ENCODE measurements around the gene TBC1D4. TPM values are rescaled to one million over a fixed set of nuclear protein-coding genes. Genes with fewer than 3 reads are reported as not detected.

The TBC1D4 gene
- total RNA-seq, 1 donor from 2014 or later, result 5.3 TPM

DNA sequence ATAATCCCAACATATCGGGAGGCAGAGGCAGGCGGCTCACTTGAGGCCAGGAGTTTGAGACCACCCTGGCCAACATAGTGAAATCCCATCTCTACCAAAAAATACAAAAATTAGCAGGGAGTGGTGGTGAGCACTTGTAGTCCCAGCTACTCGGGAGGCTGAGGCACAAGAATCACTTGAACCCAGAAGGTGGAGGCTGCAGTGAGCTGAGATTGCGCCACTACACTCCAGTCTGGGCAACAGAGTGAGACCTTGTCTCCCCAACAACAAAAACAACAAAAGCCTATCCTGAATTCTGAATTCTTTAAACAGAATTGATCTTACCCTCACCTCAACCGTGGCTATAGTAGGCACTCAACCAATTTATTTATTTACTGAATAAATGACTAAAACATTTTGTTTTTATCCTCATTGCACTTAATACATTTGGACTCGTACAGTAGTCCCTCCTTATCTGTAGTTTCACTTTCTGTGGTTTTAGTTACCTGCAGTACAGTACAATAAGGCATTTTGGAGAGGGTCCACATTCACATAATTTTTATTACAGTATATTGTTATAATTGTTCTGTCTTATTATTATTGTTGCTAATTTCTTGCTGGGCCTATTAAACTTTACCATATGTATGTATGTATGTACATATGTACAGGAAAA lies 98.8 kb downstream of the TBC1D4 start:
- TF ChIP-seq, protein P1, sequence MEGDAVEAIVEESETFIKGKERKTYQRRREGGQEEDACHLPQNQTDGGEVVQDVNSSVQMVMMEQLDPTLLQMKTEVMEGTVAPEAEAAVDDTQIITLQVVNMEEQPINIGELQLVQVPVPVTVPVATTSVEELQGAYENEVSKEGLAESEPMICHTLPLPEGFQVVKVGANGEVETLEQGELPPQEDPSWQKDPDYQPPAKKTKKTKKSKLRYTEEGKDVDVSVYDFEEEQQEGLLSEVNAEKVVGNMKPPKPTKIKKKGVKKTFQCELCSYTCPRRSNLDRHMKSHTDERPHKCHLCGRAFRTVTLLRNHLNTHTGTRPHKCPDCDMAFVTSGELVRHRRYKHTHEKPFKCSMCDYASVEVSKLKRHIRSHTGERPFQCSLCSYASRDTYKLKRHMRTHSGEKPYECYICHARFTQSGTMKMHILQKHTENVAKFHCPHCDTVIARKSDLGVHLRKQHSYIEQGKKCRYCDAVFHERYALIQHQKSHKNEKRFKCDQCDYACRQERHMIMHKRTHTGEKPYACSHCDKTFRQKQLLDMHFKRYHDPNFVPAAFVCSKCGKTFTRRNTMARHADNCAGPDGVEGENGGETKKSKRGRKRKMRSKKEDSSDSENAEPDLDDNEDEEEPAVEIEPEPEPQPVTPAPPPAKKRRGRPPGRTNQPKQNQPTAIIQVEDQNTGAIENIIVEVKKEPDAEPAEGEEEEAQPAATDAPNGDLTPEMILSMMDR (IDR thresholded peaks at IDR 0.05), result no peak
- no peaks in the 10 kb centered on the region for H3K4me1 Mint-ChIP-seq (ENCODE audit: unreplicated experiment)
- no peaks in the 10 kb centered on the region for H3K27me3 Mint-ChIP-seq (ENCODE audit: unreplicated experiment)
- H3K27ac Mint-ChIP-seq (ENCODE audit: unreplicated experiment), result no peak overlapping the region
- no peak for DNase-seq (ENCODE audit: extremely low spot score, unreplicated experiment)
- H3K9me3 Mint-ChIP-seq (ENCODE audit: unreplicated experiment), result no peaks in the 10 kb centered on the region
- no peak overlapping the region for H3K4me3 Mint-ChIP-seq (ENCODE audit: unreplicated experiment)
- H3K36me3 Mint-ChIP-seq (ENCODE audit: unreplicated experiment), result no peaks in the 10 kb centered on the region

DNA sequence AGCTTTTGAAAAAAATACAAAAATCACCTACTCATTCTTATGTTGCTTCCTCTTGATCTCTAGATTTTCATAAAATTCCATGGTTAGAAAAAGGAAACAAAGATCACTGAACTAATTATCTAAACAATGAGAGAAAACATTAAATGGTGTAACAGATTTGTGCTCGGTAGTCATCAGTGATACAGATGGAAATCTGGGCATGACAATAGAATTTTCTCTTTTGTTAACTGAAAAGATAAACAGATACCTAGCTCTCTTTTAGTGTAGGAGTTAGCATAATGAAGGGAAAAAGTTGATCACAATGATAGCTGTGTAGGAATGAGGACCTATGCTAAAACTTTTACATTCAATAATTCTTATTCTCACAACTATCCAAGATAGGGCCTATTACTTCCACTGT lies 103.7 kb downstream of the TBC1D4 start:
- H3K27ac Mint-ChIP-seq (ENCODE audit: unreplicated experiment), result no peak overlapping the region
- peaks cover 3% of the 10 kb centered on the region for H3K36me3 Mint-ChIP-seq (ENCODE audit: unreplicated experiment)
- no peak for DNase-seq (ENCODE audit: extremely low spot score, unreplicated experiment)
- no peak overlapping the region for H3K4me3 Mint-ChIP-seq (ENCODE audit: unreplicated experiment)
- no peaks in the 10 kb centered on the region for H3K9me3 Mint-ChIP-seq (ENCODE audit: unreplicated experiment)
- H3K4me1 Mint-ChIP-seq (ENCODE audit: unreplicated experiment), result peaks cover 3% of the 10 kb centered on the region
- no peaks in the 10 kb centered on the region for H3K27me3 Mint-ChIP-seq (ENCODE audit: unreplicated experiment)
- TF ChIP-seq, protein P1 (IDR thresholded peaks at IDR 0.05), result no peak

DNA sequence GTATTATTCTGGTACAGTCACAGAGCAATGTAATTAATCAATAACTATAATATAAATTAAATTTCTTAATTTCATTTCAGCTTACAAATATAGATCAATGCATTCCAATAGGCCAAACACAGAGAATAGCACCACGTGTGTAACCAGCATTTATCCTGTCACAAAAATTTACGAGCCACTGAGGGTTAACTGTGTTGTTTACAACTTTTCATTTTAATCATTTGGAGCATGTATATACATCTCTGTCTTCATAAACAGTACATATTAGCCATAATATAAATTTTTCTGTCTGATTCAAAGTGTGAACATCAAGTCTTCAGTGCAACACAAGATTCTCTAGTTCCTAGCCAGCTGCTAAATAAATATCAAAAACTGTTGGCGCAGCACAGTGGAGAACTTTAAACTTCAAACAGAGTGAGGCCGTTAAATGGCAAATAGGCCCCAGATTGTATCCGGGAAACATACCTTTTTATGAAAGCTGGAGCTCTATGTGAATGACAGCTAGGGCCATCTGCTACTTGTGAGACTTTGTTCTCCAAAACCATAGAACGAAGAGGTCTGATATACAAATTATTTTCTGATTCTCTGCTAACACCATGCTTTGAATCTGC lies 105.1 kb downstream of the TBC1D4 start:
- Mint-ChIP-seq H3K27ac (ENCODE audit: unreplicated experiment) (no peak overlapping the region), H3K4me1 (ENCODE audit: unreplicated experiment) (peaks cover 3% of the 10 kb centered on the region), H3K9me3 (ENCODE audit: unreplicated experiment) (no peaks in the 10 kb centered on the region), H3K36me3 (ENCODE audit: unreplicated experiment) (peaks cover 3% of the 10 kb centered on the region), H3K4me3 (ENCODE audit: unreplicated experiment) (no peak overlapping the region), H3K27me3 (ENCODE audit: unreplicated experiment) (no peaks in the 10 kb centered on the region)
- no peak for DNase-seq (ENCODE audit: extremely low spot score, unreplicated experiment)
- TF ChIP-seq, protein P1 (IDR thresholded peaks at IDR 0.05), result no peak

DNA sequence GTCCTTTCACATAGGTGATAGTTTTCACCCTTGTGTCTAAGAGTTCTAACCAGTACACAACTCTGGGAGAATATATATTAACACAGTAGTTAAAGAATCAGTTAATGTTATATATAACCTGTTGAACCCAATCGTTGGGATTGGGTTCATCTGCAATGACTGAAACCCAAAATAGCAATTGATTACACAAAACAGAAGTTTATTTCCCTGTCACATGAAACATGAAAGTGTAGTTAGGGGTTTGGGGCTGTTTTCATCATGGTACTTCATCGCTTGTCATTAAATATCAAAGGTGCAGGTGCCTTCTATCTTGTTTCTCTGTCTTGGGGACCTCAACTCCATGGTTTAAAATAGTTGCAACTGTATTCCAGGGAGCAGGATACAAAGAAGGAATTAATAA lies 106.6 kb downstream of the TBC1D4 start:
- H3K4me3 Mint-ChIP-seq (ENCODE audit: unreplicated experiment), result no peak overlapping the region
- no peaks in the 10 kb centered on the region for H3K9me3 Mint-ChIP-seq (ENCODE audit: unreplicated experiment)
- H3K4me1 Mint-ChIP-seq (ENCODE audit: unreplicated experiment), result peaks cover 3% of the 10 kb centered on the region
- H3K27me3 Mint-ChIP-seq (ENCODE audit: unreplicated experiment), result no peaks in the 10 kb centered on the region
- TF ChIP-seq, protein P1 (IDR thresholded peaks at IDR 0.05), result no peak
- DNase-seq (ENCODE audit: extremely low spot score, unreplicated experiment), result no peak
- H3K36me3 Mint-ChIP-seq (ENCODE audit: unreplicated experiment), result peaks cover 3% of the 10 kb centered on the region
- H3K27ac Mint-ChIP-seq (ENCODE audit: unreplicated experiment), result no peak overlapping the region

DNA sequence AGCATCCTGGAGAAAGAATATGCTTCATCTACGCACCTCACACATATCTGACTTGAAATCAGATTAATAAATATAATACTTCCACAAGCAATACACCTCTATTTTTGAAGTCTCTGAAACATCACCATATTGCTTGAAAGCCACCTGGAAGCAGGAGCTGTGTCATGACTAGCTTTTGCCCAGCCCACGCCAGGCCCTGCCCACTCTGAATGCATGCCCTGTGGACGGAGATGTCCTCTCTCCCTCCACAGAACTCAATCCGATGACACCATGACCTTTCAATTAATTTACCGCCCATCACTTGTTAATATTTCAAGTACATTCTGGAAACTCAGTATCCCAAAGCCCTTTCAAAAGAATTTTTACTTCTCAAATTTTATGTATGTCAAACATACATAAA lies 108.0 kb downstream of the TBC1D4 start:
- H3K27me3 Mint-ChIP-seq (ENCODE audit: unreplicated experiment), result no peaks in the 10 kb centered on the region
- H3K4me1 Mint-ChIP-seq (ENCODE audit: unreplicated experiment), result peaks cover 5% of the 10 kb centered on the region
- TF ChIP-seq, protein P1 (IDR thresholded peaks at IDR 0.05), result no peak
- no peak for DNase-seq (ENCODE audit: extremely low spot score, unreplicated experiment)
- H3K36me3 Mint-ChIP-seq (ENCODE audit: unreplicated experiment), result peaks cover 3% of the 10 kb centered on the region
- no peak overlapping the region for H3K27ac Mint-ChIP-seq (ENCODE audit: unreplicated experiment)
- H3K4me3 Mint-ChIP-seq (ENCODE audit: unreplicated experiment), result no peak overlapping the region
- H3K9me3 Mint-ChIP-seq (ENCODE audit: unreplicated experiment), result no peaks in the 10 kb centered on the region

Measured in osteocyte (in vitro differentiated cells).